Right lobe of liver (tissue), 4 donors: ENCODE results near the gene PCYOX1L.
A peak's percentile ranks its signal among the peaks of the same experiment; 100 is the strongest.

Experiments
- CTCF ChIP-seq, 4 donors: fragments of 200-600 bp in 3 of 4; fragments of 450-650 bp in 1 of 4; IDR thresholded peaks; one replicate each; pipeline versions ENCODE4 v1.5.1 to v1.8.0; 2016 to 2022; ENCODE audit warnings: antibody characterized with exemption in 4 of 4, mild to moderate bottlenecking in 2 of 4
- POLR2A ChIP-seq: fragments of 450-650 bp; IDR thresholded peaks from one replicate; pipeline ENCODE4 v1.6.1; 2017; ENCODE audit warnings: antibody characterized with exemption, mild to moderate bottlenecking
- donor health status: DM: no; HTN: no; CAD: no.
- donor health status: DM: no; HTN: no; CAD: no.
- donor health status: DM: no; HTN: yes; CAD: no.

GRCh38 chr5:149406203-149406978, 48.5 kb downstream of the PCYOX1L start:
- TF ChIP-seq POLR2A (peak; percentile 49), CTCF (IDR thresholded peaks at IDR 0.05) (no peak)
